Inflammatory macrophage treated with lipopolysaccharide for 1 hour (primary cell): ENCODE data around the gene SYTL1.

Experiments used
- DNase-seq, 2 donors: peaks; one replicate each; pipeline ENCODE4 v3.0.0-alpha.2; 2020 to 2022

The SYTL1 gene

GRCh38 chr1:27348861-27349783, 7.3 kb downstream of the SYTL1 start:
- DNase-seq = no peak

DNA sequence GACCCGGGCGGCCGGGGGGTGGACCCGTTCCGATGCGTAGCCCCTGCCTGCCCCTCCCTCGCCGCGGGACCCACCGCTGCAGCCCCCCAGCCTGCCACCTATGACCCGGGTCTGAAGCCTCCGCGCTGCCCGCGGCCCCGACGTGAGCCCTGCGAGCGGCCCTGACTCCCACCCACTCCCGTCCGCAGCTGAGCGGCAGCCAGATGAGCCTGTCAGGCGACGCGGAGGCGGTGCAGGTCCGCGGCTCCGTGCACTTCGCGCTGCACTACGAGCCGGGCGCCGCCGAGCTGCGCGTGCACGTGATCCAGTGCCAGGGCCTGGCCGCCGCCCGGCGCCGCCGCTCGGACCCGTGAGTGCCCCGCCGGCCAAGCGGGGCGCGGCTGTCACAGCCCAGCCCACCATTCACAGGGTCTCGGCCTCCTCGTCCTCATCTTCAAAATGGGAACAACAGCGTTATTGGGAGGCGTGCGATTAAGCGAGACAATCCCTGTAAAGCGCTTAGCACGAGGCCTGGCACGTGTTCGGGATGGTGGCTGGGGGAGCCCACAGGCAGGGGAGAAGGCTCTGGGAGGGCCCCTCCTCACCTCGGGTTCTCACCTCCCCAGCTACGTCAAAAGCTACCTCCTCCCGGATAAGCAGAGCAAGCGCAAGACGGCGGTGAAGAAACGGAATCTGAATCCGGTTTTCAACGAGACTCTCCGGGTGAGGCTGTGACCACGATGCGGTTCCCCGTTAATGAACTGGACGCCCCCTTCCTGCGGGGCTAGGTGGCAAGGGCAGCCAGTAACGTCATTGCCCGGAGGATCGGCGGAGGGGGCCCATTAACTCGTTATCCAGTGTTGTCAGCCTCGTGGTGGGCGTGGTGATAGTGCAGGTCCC, 8.2 kb downstream of the SYTL1 start:
- no peak for DNase-seq

DNA sequence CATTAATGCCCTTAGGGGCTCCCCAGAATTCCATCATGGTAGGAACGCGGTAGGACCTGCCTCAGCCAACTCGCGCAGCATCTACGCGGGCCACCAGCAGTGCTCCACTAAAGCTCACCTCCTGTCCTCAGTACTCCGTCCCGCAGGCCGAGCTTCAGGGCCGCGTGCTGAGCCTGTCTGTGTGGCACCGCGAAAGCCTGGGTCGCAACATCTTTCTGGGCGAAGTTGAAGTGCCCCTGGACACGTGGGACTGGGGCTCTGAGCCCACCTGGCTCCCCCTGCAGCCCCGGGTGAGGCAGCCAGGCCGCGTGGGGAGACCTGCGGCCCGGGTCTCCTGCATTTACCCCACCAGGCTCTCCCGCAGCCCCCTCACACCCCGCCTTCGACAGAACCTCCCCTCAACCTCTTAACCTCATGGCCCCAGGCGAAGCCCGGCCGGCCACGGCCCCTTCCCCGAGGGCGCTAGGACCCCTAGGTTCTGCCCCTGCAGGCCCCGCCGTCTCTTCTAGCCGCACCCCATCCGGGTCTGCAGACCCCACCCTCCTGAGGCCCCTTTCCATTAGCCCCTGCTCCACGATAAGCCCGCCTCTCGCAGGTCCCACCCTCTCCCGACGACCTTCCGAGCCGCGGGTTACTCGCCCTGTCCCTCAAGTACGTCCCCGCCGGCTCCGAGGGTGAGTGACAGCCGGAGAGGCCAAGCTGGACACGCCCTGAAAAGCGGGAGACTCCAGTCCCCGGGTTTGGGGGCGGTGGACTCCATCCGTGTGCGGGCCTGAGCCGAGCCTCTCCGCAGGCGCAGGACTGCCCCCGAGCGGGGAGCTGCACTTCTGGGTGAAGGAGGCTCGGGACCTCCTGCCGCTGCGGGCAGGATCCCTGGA, 9.1 kb downstream of the SYTL1 start:
- no peak for DNase-seq

- DNase-seq = no peak
Measured at GRCh38 chr1:27351541-27352107, 9.8 kb downstream of the SYTL1 start.

DNA sequence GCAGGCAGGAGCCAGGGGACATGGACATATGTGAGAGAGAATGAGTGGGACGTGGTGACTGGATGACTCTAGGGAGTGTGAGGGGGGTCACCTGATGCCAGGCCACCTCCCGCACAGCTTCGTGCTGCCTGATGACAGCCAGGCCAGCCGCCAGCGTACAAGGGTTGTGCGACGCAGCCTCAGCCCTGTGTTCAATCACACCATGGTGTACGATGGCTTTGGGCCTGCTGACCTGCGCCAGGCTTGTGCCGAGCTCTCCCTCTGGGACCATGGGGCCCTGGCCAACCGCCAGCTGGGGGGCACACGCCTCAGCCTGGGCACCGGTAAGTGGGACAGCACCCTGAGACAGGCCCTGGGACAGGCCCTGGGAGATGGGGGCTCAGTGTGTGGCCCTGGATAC, 11.3 kb downstream of the SYTL1 start:
- DNase-seq = no peak

DNA sequence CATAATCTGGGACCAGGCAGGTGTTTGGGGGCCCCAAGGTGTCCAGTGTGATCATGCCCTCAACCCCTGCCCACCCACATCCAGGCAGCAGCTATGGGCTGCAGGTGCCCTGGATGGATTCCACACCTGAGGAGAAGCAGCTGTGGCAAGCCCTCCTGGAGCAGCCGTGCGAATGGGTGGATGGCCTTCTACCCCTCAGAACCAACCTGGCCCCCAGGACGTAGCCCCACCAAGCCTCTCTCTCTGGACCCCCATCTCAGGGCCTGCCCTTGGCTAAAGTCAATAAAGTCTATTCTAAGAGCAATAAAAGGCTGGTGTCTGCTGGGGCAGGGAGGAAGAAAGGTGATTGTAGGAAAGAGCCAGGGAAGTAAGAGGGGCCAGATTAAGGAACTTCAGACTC, 11.8 kb downstream of the SYTL1 start:
- DNase-seq = no peak

DNA sequence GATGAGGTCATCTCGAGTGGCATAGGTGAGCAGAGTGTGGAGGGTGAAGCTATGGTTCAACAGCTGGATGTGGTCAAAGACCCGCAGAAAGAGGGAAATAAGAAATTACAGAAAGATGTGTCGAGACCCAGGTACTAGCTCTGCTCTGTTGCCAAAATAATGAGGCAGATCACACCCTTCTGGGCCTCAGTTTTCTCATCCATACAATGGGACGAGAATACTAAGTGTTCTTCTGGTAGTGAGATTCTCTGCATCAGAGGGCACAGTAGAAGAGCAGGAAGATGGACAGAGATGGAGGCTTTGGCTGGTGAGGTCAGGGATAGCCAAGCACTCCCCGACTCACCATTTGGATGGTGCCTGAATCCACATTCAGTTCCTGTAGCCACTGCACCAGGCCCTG, 13.9 kb downstream of the SYTL1 start:
- DNase-seq = no peak

- DNase-seq = no peak
Measured at GRCh38 chr1:27356277-27356618, 14.4 kb downstream of the SYTL1 start.

DNA sequence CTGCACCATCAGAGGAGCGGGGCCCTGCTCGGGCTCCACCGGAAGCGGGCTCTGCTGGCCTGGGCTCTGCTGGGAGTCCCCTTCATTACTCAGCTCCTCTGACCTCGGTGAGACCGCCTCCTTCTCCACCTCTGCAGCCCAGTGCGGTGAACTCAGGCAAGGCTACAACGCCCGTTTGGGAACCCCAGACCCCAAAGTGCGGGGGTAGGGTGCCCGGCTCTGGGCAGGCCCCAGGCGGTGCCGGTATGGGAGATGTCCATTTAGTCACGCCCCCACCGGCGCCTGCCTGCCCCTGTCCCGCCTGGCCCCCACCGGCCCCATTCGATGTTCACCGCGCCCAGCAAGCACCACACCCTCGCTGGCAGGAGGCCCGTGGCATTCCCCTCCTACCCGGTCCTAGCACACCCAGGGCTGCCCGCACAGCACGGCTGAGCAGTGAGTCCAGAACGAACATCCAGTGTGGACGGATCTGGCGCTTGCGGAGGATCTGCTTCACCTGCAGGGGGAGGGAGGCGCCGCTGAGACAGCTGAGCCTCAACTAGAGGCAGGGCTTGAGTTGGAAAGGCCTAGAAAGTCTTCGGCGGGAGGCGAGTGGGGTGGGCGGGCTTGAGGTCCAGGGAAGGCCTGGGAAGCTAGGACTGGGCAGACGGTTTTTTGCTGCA, 14.9 kb downstream of the SYTL1 start:
- peak in 1 of 2 donors; percentile 58 for DNase-seq

GRCh38 chr1:27357281-27358037, 15.6 kb downstream of the SYTL1 start:
- DNase-seq = peak; percentile 31 to 72

DNA sequence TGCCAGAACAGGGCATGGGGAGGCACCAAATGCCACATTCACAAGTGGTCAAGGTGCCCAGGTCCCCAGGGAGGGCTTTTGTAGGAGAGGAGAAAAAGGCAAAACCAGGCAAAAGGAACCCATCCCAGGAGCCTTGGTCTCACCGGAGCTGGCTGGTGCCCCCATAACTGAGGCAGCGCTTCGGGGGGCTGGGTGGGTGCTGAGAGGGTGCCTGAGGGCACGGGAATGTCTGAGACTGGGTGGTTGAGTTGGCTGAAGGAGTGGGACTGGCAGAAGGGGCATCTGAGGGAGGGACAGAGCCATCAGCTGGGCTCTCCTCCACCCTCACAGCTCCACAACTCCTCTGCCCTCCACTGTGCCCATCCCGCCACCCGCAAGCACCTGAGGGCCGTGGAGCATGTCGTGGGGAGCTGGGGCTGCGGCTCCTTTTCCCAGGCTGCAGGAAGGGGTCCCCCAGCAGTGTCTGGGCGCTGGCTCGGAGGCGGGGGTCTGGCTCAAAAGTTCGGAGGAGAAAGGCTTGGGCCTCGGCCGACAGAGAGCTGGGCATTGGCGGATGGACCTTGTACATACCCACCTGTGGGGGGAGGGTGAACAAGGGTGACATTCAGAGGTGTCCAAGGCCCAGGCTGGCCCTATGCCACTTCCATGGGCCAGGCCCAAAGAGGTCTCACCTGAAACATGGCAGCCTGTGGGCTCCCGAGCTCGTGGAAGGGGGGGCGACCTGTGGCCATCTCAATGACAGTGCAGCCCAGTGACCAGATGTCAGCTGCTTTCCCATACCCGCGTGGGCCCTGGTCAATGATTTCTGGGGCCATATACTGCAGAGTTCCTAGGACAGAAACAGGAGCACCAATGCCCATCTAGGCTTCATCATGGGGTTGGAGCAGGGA, 16.5 kb downstream of the SYTL1 start:
- DNase-seq = no peak

GRCh38 chr1:27358928-27359313, 17.1 kb downstream of the SYTL1 start:
- no peak for DNase-seq

DNA sequence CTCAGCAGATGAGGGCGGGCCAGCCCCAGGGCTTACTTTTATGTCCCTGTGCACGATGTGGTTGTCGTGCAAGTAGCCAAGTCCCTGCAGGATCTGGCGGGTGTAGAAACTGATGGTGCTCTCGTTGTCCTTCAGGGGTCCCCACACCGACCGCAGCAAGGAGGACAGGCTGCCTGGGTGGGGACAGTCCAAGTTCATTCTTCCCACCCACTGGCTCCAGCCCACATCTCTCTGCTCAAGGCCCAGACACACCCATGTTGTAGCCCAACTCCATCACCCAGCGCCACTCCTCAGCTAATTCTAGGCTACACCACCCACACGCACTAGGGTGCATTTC, 18.0 kb downstream of the SYTL1 start:
- DNase-seq = no peak

DNA sequence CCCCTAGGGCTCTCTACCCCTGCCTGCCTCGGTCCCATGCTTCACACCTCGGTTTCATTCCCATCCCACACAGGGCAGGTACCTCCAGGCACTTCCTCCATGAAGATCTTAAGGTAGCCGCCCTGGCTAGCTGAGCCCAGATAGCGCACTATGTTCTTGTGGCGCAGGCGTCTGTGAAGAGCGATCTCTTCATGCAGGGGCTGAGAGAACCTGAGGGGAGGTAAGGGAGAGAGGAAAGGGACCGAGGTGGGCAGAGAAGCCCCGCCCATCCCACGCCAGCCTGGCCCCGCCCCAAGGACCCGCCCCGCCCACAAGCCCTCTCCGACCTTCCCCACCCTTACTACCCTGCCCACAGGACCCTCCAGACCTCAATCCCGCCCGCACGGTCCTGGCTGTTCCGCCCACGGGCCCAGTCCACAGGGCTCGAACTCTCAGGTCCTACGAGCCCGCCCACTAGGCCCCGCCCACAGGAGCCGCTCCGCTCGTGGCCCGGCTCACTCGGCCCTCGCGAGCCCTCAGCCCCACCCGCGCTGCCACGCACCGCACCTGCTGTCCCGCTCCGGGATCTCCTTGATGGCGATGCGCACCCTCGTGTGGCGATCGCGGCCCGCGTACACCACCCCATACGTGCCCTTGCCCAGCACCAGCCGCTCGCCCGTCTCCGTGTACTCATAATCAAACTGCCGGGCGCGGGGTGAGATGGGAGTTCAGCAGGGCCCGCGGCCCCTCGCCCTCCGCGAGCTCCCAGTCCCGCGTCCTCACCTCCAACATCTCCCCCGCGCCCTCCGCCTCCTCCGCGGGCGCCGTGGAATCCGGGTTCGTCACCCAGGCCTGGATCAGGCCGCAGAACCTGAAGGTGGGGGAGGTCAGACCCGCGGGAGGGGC, 18.6 kb downstream of the SYTL1 start:
- no peak for DNase-seq

DNA sequence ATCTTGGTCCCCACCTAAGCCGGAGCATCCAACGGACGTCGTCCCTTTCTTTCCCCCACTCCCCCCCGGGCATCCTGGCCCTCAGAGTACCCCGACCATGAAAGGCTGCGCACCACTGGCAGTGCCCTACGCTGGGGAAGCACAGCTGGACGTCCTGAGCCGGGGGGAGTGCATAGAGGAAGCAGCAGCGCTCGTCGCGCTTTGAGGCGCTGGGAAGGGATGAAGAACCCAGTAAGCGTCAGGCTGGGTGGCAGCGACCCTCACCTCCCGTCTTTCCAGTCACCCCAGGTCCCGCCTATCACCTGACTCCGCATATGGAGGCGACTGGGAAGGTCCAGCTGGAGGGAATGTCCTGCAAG, 19.2 kb downstream of the SYTL1 start:
- DNase-seq = no peak

GRCh38 chr1:27361553-27361952, 19.7 kb downstream of the SYTL1 start:
- DNase-seq = no peak

DNA sequence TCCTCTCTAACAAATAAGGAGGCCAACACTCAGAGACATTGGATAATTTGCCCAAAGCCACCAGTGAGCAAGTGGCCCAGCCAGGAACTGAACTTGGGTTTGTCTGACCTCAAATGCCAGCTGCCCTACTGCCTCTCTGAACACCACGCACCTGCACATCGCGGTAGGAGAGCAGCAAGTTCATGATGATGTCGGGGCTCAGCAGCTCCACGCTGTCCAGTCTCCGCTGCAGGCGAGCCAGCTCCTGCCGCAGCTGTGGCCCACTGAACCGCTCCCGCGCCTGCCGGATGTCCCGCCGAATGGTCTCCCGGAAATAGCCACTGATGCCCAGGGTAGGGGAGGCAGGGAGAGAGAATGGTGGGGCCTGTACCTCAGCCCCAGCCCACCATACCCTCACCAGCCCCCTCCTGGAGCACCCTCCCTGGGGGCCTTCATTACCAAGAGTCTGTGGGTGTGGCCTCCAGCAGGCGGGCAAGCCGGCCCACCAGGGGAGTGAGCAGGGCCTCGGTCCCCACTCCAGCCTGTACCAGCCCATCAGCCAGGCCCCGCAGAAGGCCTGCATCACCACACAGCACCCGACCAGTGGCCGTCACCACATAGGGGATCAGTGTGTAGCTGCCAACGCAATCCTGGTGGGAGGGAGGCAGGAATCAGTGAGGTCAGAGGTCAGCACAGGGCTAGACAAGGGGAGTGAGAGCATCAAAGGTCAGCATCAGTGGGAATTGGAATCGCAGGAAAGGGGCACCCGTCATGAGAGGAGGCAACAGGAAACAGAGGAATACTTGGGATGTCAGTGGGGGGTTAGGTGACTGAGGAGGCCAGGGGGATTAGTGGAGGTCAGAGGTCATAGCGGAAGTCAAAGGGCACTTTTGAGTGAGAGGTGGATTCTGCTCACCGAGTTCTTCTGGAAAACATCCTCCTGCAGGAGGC, 22.2 kb downstream of the SYTL1 start:
- DNase-seq = no peak

- no peak for DNase-seq
Measured at GRCh38 chr1:27364696-27365371, 23.0 kb downstream of the SYTL1 start.
